ENCODE measurements around the gene PAPPA. TPM values are rescaled to one million over a fixed set of nuclear protein-coding genes. Genes with fewer than 3 reads are reported as not detected.

PAPPA gene
- total and polyA plus RNA-seq, 9 of the 15 experiments (the other 6 are each of a cell fraction or from before 2014, with no cell fraction given), result 0.06 to 0.18 (median 0.11) TPM

- Histone ChIP-seq H3K36me3 (ENCODE audit: control insufficient read depth, insufficient read depth, low read length) (no peaks in the 10 kb centered on the region), H2AFZ (ENCODE audit: low read depth, low read length) (no peak overlapping the region), H3K27me3 (ENCODE audit: control insufficient read depth in 2 of 2, insufficient read depth in 2 of 2, low read length in 2 of 2) (no peaks in the 10 kb centered on the region), H3K4me1 (replicated peaks in 1 of 2; ENCODE audit: control insufficient read depth in 2 of 2, insufficient read depth in 2 of 2, low read length in 2 of 2) (peaks cover 4 to 15% of the 10 kb centered on the region in 2 experiments; a peak in 3 of 5 replicates), H3K9me3 (replicated peaks; ENCODE audit: control insufficient read depth, insufficient read depth, low read depth, low read length) (no peaks in the 10 kb centered on the region), H4K20me1 (replicated peaks; ENCODE audit: control insufficient read depth, insufficient read depth, low read length) (no peaks in the 10 kb centered on the region), H3K79me2 (ENCODE audit: control insufficient read depth, insufficient read depth, low read length) (no peaks in the 10 kb centered on the region), H3K4me3 (no peak overlapping the region), H3K9me1 (ENCODE audit: control insufficient read depth, insufficient read depth, low read length) (no peaks in the 10 kb centered on the region), H3K4me2 (ENCODE audit: insufficient read depth, low read length) (no peak overlapping the region), H3K27ac (ENCODE audit: extremely low read depth, low read depth, low read length) (no peak overlapping the region), H3K9ac (ENCODE audit: insufficient read depth in 1 of 2, low read depth in 2 of 2, low read length in 2 of 2) (no peak overlapping the region)
- intact Hi-C loops (cut with micrococcal nuclease) (no loop called here), in situ Hi-C loops (cut with MboI) (no loop called here)
- ChIA-PET POLR2A (no interaction called here), CTCF (ENCODE audit: low intra/inter-chr PET ratio) (no interaction called here)
- BruUV-seq (replicated peaks), result no TSS peak
- DNase-seq (ENCODE audit: extremely low read depth in 1 of 4, low spot score in 3 of 4) (no peak), FAIRE-seq (no peak), ATAC-seq (no peak)
- TF ChIP-seq RUNX1 (IDR thresholded peaks at IDR 0.05; ENCODE audit: low read depth) (no peak), NR2C1 (IDR thresholded peaks at IDR 0.05) (no peak), NR2C1 (tag; IDR thresholded peaks at IDR 0.05) (no peak), LEF1 (IDR thresholded peaks at IDR 0.05) (no peak), ZNF830 (CRISPR knock-in tag; IDR thresholded peaks at IDR 0.05) (no peak), BACH1 (tag; IDR thresholded peaks at IDR 0.05) (no peak)
Measured at GRCh38 chr9:116380496-116380995, 227.0 kb downstream of the PAPPA start.

- no TSS peak for BruUV-seq (replicated peaks)
- no peak overlapping the region for H3K9ac ChIP-seq (ENCODE audit: insufficient read depth in 1 of 2, low read depth in 2 of 2, low read length in 2 of 2)
- no peaks in the 10 kb centered on the region for H3K36me3 ChIP-seq (ENCODE audit: control insufficient read depth, insufficient read depth, low read length)
- H3K4me1 ChIP-seq (replicated peaks in 1 of 2; ENCODE audit: control insufficient read depth in 2 of 2, insufficient read depth in 2 of 2, low read length in 2 of 2), result peaks cover 4 to 15% of the 10 kb centered on the region in 2 experiments; a peak in 3 of 5 replicates
- peak; percentile 34; the same call in 1 of the 3 replicates for ATAC-seq
- H3K9me3 ChIP-seq (replicated peaks; ENCODE audit: control insufficient read depth, insufficient read depth, low read depth, low read length), result no peaks in the 10 kb centered on the region
- no peaks in the 10 kb centered on the region for H3K79me2 ChIP-seq (ENCODE audit: control insufficient read depth, insufficient read depth, low read length)
- H3K4me3 ChIP-seq, result no peak overlapping the region
- no peaks in the 10 kb centered on the region for H4K20me1 ChIP-seq (replicated peaks; ENCODE audit: control insufficient read depth, insufficient read depth, low read length)
- H3K27me3 ChIP-seq (ENCODE audit: control insufficient read depth in 2 of 2, insufficient read depth in 2 of 2, low read length in 2 of 2), result no peaks in the 10 kb centered on the region
- no peaks in the 10 kb centered on the region for H3K9me1 ChIP-seq (ENCODE audit: control insufficient read depth, insufficient read depth, low read length)
- H2AFZ ChIP-seq (ENCODE audit: low read depth, low read length), result no peak overlapping the region
- H3K4me2 ChIP-seq (ENCODE audit: insufficient read depth, low read length), result no peak overlapping the region
- in situ Hi-C loops (cut with MboI), result no loop called here
- DNase-seq (ENCODE audit: extremely low read depth in 1 of 4, low spot score in 3 of 4), result no peak
- intact Hi-C loops (cut with micrococcal nuclease), result no loop called here
- H3K27ac ChIP-seq (ENCODE audit: extremely low read depth, low read depth, low read length), result no peak overlapping the region
- ChIA-PET POLR2A (no interaction called here), CTCF (ENCODE audit: low intra/inter-chr PET ratio) (no interaction called here)
- WGBS (ENCODE audit: insufficient coverage, low coverage, missing lambda C conversion rate), result 49% methylated on average over 2 of the region's 2 CpGs
- no peak for FAIRE-seq
- TF ChIP-seq PBX2 (CRISPR knock-in tag; IDR thresholded peaks at IDR 0.05; ENCODE audit: low read depth) (no peak), PBX2 (tag; conservative IDR thresholded peaks at IDR 0.05; ENCODE audit: low read depth) (peak; percentile 79), ZNF766 (CRISPR knock-in tag; conservative IDR thresholded peaks at IDR 0.05) (0 out of 2 replicates have a peak, but pooled peaks have one; percentile 39), ZNF780A (CRISPR knock-in tag; IDR thresholded peaks at IDR 0.05) (no peak), NR2C2 (CRISPR knock-in tag; IDR thresholded peaks at IDR 0.05) (no peak), NR2C2 (tag; IDR thresholded peaks at IDR 0.05) (no peak), SOX6 (IDR thresholded peaks at IDR 0.05) (peak; percentile 53; the same call in 1 of the 2 replicates), HCFC1 (IDR thresholded peaks at IDR 0.05; ENCODE audit: low read depth, low read length) (no peak), ZBTB26 (CRISPR knock-in tag; IDR thresholded peaks at IDR 0.05) (no peak), RFX5 (IDR thresholded peaks at IDR 0.05; ENCODE audit: low read depth, low read length) (no peak)
Measured at GRCh38 chr9:116381350-116381749, 227.8 kb downstream of the PAPPA start.
